Fibroblast of villous mesenchyme (primary cell): ENCODE data around the gene RTL10. TPM values are rescaled to one million over a fixed set of nuclear protein-coding genes. Genes with fewer than 3 reads are reported as not detected.

Experiments
- DNase-seq: peaks from one replicate; pipeline ENCODE4 v3.0.0-alpha.2; 2010; ENCODE audit warnings: low read depth
- H3K4me3 ChIP-seq: 2 replicates; pipeline ENCODE4 v1.5.1; 2011; ENCODE audit warnings: low read depth, mild to moderate bottlenecking, low read length
- total RNA-seq: library from RNA; depleted of rRNA; stranded (reverse); fragments of >200 nt; gene quantifications from 2 replicates; pipeline ENCODE4 v1.2.3, GENCODE V29; 2012
- TF ChIP-seq, protein P1 (sequence below): IDR thresholded peaks from 2 replicates; pipeline ENCODE4 v1.5.1; 2012; ENCODE audit warnings: low read depth, mild to moderate bottlenecking, low read length; ENCODE audit not compliant: insufficient read depth

RTL10 gene
- total RNA-seq, 1 donor, result 15.1 TPM

DNA sequence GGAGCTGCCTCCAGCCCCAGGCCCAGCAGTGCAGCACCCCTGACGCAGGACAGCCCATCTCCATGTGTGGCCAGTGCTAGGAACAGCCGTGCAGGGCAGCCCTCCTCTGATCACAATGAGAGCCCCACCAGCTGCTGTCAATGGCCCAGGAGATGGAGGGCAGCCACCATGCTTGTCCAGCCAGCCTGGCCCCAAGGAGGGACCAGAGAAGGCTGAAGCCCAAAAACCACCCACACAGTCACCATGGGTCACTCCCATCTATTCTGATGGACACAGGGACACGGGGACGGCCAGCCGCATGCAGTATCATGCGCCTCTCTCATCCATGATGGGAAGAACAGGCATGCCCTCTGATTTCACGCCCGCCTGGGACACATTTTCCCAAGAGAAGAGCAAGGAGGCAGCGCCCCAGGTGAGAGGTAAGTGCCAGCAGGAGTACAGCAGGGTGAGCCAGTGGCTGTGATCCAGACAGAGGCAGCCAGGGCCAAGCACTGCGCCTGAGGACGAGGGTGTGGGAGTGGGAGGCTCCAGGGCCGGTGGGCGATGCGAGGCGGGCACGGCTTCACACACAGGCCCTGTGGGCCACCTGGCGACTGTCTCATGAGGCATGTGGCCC lies 33.6 kb upstream of the RTL10 start:
- TF ChIP-seq, protein P1, sequence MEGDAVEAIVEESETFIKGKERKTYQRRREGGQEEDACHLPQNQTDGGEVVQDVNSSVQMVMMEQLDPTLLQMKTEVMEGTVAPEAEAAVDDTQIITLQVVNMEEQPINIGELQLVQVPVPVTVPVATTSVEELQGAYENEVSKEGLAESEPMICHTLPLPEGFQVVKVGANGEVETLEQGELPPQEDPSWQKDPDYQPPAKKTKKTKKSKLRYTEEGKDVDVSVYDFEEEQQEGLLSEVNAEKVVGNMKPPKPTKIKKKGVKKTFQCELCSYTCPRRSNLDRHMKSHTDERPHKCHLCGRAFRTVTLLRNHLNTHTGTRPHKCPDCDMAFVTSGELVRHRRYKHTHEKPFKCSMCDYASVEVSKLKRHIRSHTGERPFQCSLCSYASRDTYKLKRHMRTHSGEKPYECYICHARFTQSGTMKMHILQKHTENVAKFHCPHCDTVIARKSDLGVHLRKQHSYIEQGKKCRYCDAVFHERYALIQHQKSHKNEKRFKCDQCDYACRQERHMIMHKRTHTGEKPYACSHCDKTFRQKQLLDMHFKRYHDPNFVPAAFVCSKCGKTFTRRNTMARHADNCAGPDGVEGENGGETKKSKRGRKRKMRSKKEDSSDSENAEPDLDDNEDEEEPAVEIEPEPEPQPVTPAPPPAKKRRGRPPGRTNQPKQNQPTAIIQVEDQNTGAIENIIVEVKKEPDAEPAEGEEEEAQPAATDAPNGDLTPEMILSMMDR, result no peak
- no peak overlapping the region for H3K4me3 ChIP-seq
- DNase-seq, result no peak

GRCh38 chr22:19887256-19887985 lies 32.7 kb upstream of the RTL10 start:
- TF ChIP-seq, protein P1, result no peak
- no peak for DNase-seq
- H3K4me3 ChIP-seq, result no peak overlapping the region

GRCh38 chr22:19886605-19887255 lies 32.1 kb upstream of the RTL10 start:
- no peak overlapping the region for H3K4me3 ChIP-seq
- TF ChIP-seq, protein P1, result no peak
- peak; percentile 87 for DNase-seq

GRCh38 chr22:19885841-19886592 lies 31.3 kb upstream of the RTL10 start:
- TF ChIP-seq, protein P1, result no peak
- no peak for DNase-seq
- H3K4me3 ChIP-seq, result no peak overlapping the region

- TF ChIP-seq, protein P1, result no peak
- no peak overlapping the region for H3K4me3 ChIP-seq
- no peak for DNase-seq
These were observed 30.5 kb upstream of the RTL10 start for GRCh38 chr22:19884954-19885751.
